ENCODE results near the gene HSPG2. TPM values are rescaled to one million over a fixed set of nuclear protein-coding genes. Genes with fewer than 3 reads are reported as not detected.
"Not testable (repeated sequence)": the region's sequence is repeated elsewhere in the genome, so short reads cannot be mapped to it uniquely, and the experiment has no call there.

HSPG2 gene
- total and polyA plus RNA-seq, 12 donors = 38.7 to 558 (median 273) TPM

GRCh38 chr1:21944733-21945073, 7.6 kb upstream of the HSPG2 start:
- WGBS, 4 donors = 62 to 85% (median 70%) methylated on average over 3 of the region's 3 CpGs
- H3K4me1 ChIP-seq (replicated peaks in 1 of 2) = peaks cover 6 to 16% of the 10 kb centered on the region in 2 donors
- TF ChIP-seq POLR2A (IDR thresholded peaks at IDR 0.05) (no peak), CTCF (IDR thresholded peaks at IDR 0.05) (no peak)
- H3K27me3 ChIP-seq = no peaks in the 10 kb centered on the region
- DNase-seq = no peak
- H3K9me3 ChIP-seq (replicated peaks in 1 of 3) = no peaks in the 10 kb centered on the region
- no peaks in the 10 kb centered on the region for H3K36me3 ChIP-seq (replicated peaks in 1 of 2)
- intact Hi-C loops (cut with DNase I) = no loop called here
- no peak overlapping the region for H3K4me3 ChIP-seq
- no peak overlapping the region for H3K27ac ChIP-seq

DNA sequence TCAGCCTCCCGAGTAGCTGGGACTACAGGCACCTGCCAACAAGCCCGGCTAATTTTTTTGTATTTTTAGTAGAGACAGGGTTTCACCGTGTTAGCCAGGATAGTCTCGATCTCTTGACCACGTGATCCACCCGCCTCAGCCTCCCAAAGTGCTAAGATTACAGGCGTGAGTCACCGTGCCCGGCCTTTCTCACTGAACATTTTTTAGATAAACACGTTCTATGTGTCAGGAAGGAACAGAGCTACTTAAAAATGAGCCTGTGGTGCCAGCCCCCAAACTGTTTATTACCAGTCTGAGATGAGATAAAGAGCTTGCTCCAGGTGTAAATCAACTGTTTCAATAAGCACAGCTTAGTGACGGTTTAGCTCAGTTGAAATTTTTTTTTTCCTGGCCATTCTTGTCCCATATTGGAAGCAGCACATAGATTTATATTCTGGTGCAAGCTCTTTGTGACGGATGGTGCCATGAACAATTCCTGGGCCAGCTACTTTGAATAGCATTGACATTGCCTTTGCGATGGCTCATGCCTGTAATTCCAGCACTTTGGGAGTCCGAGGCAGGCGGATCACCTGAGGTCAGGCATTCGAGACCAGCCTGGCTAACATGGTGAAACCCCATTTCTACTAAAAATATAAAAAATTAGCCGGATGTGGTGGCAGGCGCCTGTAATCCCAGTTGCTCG, 6.0 kb upstream of the HSPG2 start:
- H3K27me3 ChIP-seq; intact Hi-C loops (cut with DNase I); H3K4me3 ChIP-seq; H3K36me3 ChIP-seq (replicated peaks in 1 of 2); H3K9me3 ChIP-seq (replicated peaks in 1 of 3): not testable (repeated sequence)
- H3K4me1 ChIP-seq (replicated peaks in 1 of 2) = peaks cover 13 to 29% of the 10 kb centered on the region in 2 donors
- 45 to 72% (median 62%) methylated on average over 19 of the region's 19 CpGs for WGBS, 4 donors
- H3K27ac ChIP-seq = peak overlapping the region in 3 of 5 donors; percentile 5 to 42 (median 26)
- DNase-seq = peak in 6 of 7 donors; percentile 69 to 88 (median 82)

DNA sequence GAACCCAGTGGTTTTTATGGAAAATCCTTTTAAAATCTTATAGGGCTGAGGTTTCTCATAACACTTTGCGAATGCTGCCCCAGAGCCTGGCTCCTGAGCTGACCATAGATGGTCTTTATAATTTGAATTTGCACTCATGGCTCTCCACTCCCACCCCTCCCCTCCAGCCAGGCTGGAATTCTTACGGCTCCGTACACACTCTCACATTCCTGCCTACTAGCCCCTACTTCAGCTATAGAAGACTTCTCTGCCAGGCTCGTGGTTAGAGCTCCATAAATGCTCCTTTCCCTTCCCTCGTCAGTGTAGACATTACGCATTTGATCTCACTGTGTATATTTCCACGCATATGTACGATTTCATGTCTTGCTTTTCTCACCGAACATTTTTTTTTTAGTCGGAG, 5.4 kb upstream of the HSPG2 start:
- no peaks in the 10 kb centered on the region for H3K9me3 ChIP-seq (replicated peaks in 1 of 3)
- H3K4me1 ChIP-seq (replicated peaks in 1 of 2) = peaks cover 18 to 32% of the 10 kb centered on the region in 2 donors
- H3K4me3 ChIP-seq = no peak overlapping the region
- 83 to 84% (median 84%) methylated on average over 10 of the region's 10 CpGs for WGBS, 4 donors
- H3K27me3 ChIP-seq = no peaks in the 10 kb centered on the region
- no peak for DNase-seq
- peak overlapping the region in 1 of 5 donors; percentile 42 for H3K27ac ChIP-seq
- TF ChIP-seq CTCF (IDR thresholded peaks at IDR 0.05) = no peak
- TF ChIP-seq POLR2A (IDR thresholded peaks at IDR 0.05) = no peak
- intact Hi-C loops (cut with DNase I) = no loop called here
- H3K36me3 ChIP-seq (replicated peaks in 1 of 2) = no peaks in the 10 kb centered on the region

GRCh38 chr1:21941370-21941769, 4.3 kb upstream of the HSPG2 start:
- Histone ChIP-seq H3K4me1 (replicated peaks in 1 of 2) (peaks cover 20 to 28% of the 10 kb centered on the region in 2 donors), H3K27me3 (no peaks in the 10 kb centered on the region), H3K27ac (no peak overlapping the region), H3K4me3 (no peak overlapping the region), H3K9me3 (replicated peaks in 1 of 3) (no peaks in the 10 kb centered on the region), H3K36me3 (replicated peaks in 1 of 2) (no peaks in the 10 kb centered on the region)
- WGBS, 4 donors = 85 to 90% (median 88%) methylated on average over 5 of the region's 5 CpGs
- intact Hi-C loops (cut with DNase I) = no loop called here
- no peak for DNase-seq
- TF ChIP-seq POLR2A (IDR thresholded peaks at IDR 0.05) = no peak
- TF ChIP-seq CTCF (IDR thresholded peaks at IDR 0.05) = no peak

- TF ChIP-seq CTCF (IDR thresholded peaks at IDR 0.05) = no peak
- TF ChIP-seq POLR2A (IDR thresholded peaks at IDR 0.05) = no peak
- DNase-seq = no peak
- WGBS, 4 donors = 97 to 100% (median 99%) methylated on average over 2 of the region's 2 CpGs
- Histone ChIP-seq H3K27me3 (no peaks in the 10 kb centered on the region), H3K9me3 (replicated peaks in 1 of 3) (no peaks in the 10 kb centered on the region), H3K36me3 (replicated peaks in 1 of 2) (no peaks in the 10 kb centered on the region), H3K4me3 (no peak overlapping the region), H3K4me1 (replicated peaks in 1 of 2) (peaks cover 28 to 37% of the 10 kb centered on the region in 2 donors), H3K27ac (peak overlapping the region in 2 of 5 donors; percentile 84 to 89)
- intact Hi-C loops (cut with DNase I) = no loop called here
These were observed 3.4 kb upstream of the HSPG2 start for GRCh38 chr1:21940492-21940891.
